NOMO-1 (cell line): Measurements from ENCODE around the gene MRPL10.

Source experiments
- DNase-seq, 2 experiments: peaks; one replicate each; lab custom pipeline; 2025; ENCODE audit not compliant: unreplicated experiment in 2 of 2; lab: John Stamatoyannopoulos, UW

The MRPL10 gene

GRCh38 chr17:47831003-47831933 is at the start of gene MRPL10, which contains the start of gene LRRC46:
TSS of gene MRPL10 (minus strand) at chr17:47831541. CDS start at chr17:47831511, 30 bp downstream.
TSS of gene LRRC46 (plus strand) at chr17:47831670. CDS start at chr17:47831990, 320 bp downstream.
- peak; percentile 93 to 94 for DNase-seq

GRCh38 chr17:47879776-47880454 is 48.6 kb upstream of the MRPL10 start:
- no peak for DNase-seq

- no peak for DNase-seq
Measured at GRCh38 chr17:47879028-47879585, 47.8 kb upstream of the MRPL10 start.

- DNase-seq, result no peak
Measured at GRCh38 chr17:47878203-47879027, 47.1 kb upstream of the MRPL10 start.

GRCh38 chr17:47877368-47878034 is 46.2 kb upstream of the MRPL10 start:
- DNase-seq, result no peak

- DNase-seq, result no peak
Measured at GRCh38 chr17:47875011-47875985, 44.0 kb upstream of the MRPL10 start.

- no peak for DNase-seq
Measured at GRCh38 chr17:47873200-47874090, 42.1 kb upstream of the MRPL10 start.

GRCh38 chr17:47872651-47873161 is 41.4 kb upstream of the MRPL10 start:
- DNase-seq, result no peak

GRCh38 chr17:47872019-47872650 is 40.8 kb upstream of the MRPL10 start:
- DNase-seq, result no peak

GRCh38 chr17:47871048-47871447 is 39.7 kb upstream of the MRPL10 start:
- no peak for DNase-seq

GRCh38 chr17:47870056-47870455 is 38.7 kb upstream of the MRPL10 start:
- no peak for DNase-seq

- DNase-seq, result no peak
Measured at GRCh38 chr17:47869114-47869513, 37.8 kb upstream of the MRPL10 start.

- no peak for DNase-seq
Measured at GRCh38 chr17:47867813-47868533, 36.6 kb upstream of the MRPL10 start.

GRCh38 chr17:47866941-47867340 is 35.6 kb upstream of the MRPL10 start:
- no peak for DNase-seq

GRCh38 chr17:47864791-47865216 is 33.5 kb upstream of the MRPL10 start:
- peak; percentile 71 to 80 for DNase-seq

GRCh38 chr17:47862621-47863440 is 31.5 kb upstream of the MRPL10 start:
- DNase-seq, result peak in 1 of 2 experiments; percentile 31
